ENCODE data around the gene GNAZ.

The GNAZ gene

DNA sequence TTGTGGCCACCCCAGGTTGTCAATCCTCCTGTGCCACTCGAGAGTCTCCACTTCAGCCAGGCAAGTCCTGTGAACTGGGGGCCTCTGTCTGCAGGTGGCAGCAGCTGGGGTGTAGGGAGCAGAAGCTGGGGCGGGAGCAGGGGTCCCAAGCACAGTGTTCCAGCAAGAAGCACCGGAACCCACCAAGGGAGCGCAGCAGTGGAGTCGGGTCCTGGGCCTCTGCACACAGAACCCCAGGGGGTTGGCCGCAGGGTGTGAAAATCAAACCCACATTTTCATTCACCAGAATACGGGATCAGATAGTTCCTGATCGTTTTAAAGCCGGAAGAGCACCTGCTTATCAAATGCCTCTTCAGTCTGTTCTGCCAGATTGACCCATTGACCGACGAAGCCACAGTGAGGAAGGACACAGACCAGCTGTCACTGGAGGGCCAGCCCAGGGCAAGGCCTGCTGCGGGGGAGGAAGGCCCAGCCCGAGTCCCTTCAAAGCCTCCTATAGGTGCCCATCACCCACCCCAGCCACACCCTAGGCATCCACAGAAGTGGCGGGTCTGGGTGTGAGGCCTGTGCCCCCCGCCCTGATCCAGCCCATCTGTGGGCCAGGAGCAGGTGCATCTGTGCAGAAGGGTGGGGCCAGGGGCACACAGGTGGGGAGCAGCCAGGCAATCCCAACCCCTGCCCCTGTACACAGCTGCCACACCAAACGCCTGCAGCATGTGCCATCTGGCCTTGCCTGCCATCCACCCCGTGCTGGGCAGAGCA is 37.3 kb downstream of the GNAZ start:
- no peak for DNase-seq (ENCODE audit: low read depth)
- no peaks in the 10 kb centered on the region for H3K36me3 ChIP-seq (ENCODE audit: control insufficient read depth, insufficient read depth, low read length, severe bottlenecking)
- H3K27me3 ChIP-seq (replicated peaks; ENCODE audit: control insufficient read depth, insufficient read depth, low read length) = peaks cover 7% of the 10 kb centered on the region
- H3K9me3 ChIP-seq (ENCODE audit: control insufficient read depth, low read length) = no peaks in the 10 kb centered on the region
- no peaks in the 10 kb centered on the region for H3K4me1 ChIP-seq (ENCODE audit: control insufficient read depth, insufficient read depth, low read length)
- H3K4me3 ChIP-seq (ENCODE audit: low read length) = no peak overlapping the region
- H3K9ac ChIP-seq (ENCODE audit: low read length) = no peak overlapping the region

DNA sequence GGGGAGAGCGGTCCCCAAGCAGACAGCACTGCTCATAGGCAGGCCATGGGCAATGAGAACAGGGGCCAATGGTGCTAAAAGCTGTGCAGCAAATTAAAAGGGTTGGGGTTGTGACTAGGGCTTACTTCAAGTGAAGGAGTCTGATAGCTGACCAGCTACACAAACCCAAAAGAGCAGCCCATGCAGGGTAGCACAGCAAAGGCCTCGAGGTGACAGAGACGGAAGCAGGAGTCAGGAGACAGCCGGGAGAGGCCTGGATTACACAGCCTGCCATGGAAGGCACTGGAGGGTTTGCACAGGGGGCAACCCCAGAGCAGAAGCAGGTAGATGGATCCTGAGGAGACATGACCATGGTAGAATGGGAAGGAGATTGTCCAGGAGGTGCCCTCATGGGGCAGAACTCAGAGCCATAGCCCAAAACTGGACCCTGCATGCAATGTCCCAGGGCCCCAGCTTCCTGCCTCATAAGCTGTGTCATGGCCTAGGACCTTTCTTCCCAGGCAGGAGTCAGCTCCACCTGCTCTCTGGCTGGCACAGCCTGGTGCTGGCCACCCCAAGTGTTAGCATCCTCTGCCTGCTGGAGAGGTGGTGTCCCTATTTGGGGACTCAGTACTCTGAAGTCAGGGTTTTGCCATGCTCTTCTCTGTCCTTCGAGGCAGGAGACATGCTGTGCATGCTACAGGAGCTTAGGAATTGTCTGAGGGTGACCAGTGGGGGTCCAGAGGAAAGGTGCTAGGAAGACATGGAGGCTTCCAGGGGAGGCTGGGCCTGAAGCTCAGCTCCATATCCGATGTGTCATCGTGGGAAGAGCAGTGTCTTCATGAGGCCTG is 38.1 kb downstream of the GNAZ start:
- Histone ChIP-seq H3K4me3 (ENCODE audit: low read length) (no peak overlapping the region), H3K27me3 (replicated peaks; ENCODE audit: control insufficient read depth, insufficient read depth, low read length) (peaks cover 5% of the 10 kb centered on the region), H3K36me3 (ENCODE audit: control insufficient read depth, insufficient read depth, low read length, severe bottlenecking) (no peaks in the 10 kb centered on the region), H3K4me1 (ENCODE audit: control insufficient read depth, insufficient read depth, low read length) (no peaks in the 10 kb centered on the region), H3K9me3 (ENCODE audit: control insufficient read depth, low read length) (no peaks in the 10 kb centered on the region), H3K9ac (ENCODE audit: low read length) (no peak overlapping the region)
- DNase-seq (ENCODE audit: low read depth) = no peak

GRCh38 chr22:23109079-23109347 is 38.7 kb downstream of the GNAZ start:
- no peak for DNase-seq (ENCODE audit: low read depth)
- Histone ChIP-seq H3K9ac (ENCODE audit: low read length) (no peak overlapping the region), H3K36me3 (ENCODE audit: control insufficient read depth, insufficient read depth, low read length, severe bottlenecking) (no peaks in the 10 kb centered on the region), H3K9me3 (ENCODE audit: control insufficient read depth, low read length) (no peaks in the 10 kb centered on the region), H3K4me3 (ENCODE audit: low read length) (no peak overlapping the region), H3K27me3 (replicated peaks; ENCODE audit: control insufficient read depth, insufficient read depth, low read length) (peaks cover 3% of the 10 kb centered on the region), H3K4me1 (ENCODE audit: control insufficient read depth, insufficient read depth, low read length) (no peaks in the 10 kb centered on the region)

DNA sequence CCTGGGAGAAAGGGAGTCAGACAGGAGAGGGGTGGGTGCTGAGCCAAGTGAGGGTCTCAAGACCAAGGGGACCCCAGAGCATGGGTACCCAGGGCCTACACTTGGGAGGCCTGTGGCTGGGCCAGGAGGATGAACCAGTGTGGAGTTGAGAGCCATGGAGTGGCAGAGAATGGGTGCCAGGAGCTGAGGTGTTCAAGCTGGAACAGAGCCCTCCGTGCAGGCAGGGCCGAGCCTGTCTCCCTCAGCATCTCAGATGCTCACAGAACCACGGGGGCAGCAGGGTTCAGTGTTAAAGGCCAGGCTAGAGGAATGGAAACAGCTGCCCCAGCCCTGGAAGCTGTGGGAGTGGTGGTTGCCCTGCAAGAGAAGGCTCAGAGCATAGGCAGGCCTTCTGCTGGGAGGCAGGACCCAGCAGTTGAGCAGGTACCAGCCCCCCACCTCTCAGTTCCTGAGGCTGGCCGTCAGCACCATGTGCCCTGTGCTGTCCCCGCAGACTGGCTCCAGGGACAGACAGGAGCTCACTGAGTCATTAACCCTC is 39.2 kb downstream of the GNAZ start:
- H3K9me3 ChIP-seq (ENCODE audit: control insufficient read depth, low read length) = no peaks in the 10 kb centered on the region
- H3K36me3 ChIP-seq (ENCODE audit: control insufficient read depth, insufficient read depth, low read length, severe bottlenecking) = no peaks in the 10 kb centered on the region
- H3K27me3 ChIP-seq (replicated peaks; ENCODE audit: control insufficient read depth, insufficient read depth, low read length) = peaks cover 6% of the 10 kb centered on the region
- no peak for DNase-seq (ENCODE audit: low read depth)
- no peak overlapping the region for H3K9ac ChIP-seq (ENCODE audit: low read length)
- no peak overlapping the region for H3K4me3 ChIP-seq (ENCODE audit: low read length)
- H3K4me1 ChIP-seq (ENCODE audit: control insufficient read depth, insufficient read depth, low read length) = no peaks in the 10 kb centered on the region

DNA sequence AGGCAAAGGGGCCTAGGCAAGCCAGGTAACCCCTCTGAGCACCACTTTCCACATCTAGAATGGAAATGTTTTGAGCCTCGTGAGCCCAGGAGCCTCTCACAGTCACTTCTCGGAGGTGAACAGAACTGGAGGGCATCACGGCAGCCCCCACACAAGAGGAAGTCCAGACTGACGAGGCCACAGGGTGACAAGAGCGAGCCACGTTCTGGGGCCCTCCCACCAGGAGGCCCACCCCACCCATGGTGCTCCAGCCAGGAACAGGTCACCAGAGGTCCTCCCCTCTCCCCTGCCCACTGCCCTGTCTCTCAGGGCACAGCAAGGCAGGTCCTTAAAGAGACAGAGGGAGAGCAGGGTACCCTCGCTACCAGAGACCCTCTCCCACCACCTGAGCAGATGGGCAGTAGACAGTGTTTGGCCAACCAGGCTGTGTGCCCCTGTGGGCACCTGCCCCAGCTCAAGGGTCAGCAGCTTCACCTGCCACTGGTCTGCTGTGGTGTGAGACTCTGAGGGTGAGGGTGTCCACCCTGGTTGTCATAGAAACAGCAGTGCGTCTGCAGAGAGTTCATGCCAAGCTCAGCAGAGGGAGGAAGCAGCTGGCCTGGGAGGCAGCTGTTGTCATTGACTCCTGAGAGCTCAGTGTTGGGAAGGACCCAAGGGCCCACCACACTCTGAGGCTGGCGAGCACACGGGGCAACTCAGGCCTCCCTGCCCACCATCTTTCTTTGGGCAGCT is 40.0 kb downstream of the GNAZ start:
- Histone ChIP-seq H3K9me3 (ENCODE audit: control insufficient read depth, low read length) (no peaks in the 10 kb centered on the region), H3K36me3 (ENCODE audit: control insufficient read depth, insufficient read depth, low read length, severe bottlenecking) (no peaks in the 10 kb centered on the region), H3K9ac (ENCODE audit: low read length) (no peak overlapping the region), H3K4me3 (ENCODE audit: low read length) (no peak overlapping the region), H3K4me1 (ENCODE audit: control insufficient read depth, insufficient read depth, low read length) (no peaks in the 10 kb centered on the region), H3K27me3 (replicated peaks; ENCODE audit: control insufficient read depth, insufficient read depth, low read length) (peaks cover 9% of the 10 kb centered on the region)
- DNase-seq (ENCODE audit: low read depth) = no peak

DNA sequence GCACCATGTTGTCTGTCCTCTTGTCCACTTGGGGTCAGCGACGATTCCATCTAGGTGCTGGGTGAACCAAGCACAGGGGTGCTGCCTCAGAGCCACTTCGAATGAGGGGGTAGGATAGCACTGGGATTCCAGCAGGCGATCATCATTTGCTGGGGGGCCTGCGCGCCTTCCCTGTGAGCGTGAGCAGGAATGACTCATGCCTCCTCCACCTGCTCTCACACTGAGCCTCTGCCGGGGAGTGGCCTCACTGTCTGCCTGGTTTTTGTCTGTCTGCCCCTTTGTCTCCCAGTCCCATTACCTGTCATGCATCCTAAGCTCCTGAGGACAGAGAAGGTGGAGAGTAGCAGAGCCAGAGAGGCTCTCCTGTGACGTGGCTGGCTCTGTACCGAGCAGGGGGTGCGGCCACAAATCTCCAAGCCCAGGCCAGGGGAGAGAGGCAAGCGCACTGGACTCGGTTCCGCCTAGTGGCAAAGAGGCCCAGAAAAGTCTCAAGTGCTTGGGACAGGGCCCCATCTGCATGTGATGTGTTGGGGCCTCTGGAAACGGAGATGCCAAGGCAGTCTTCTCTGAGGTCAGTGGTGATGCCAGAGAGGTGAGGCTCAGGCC is 40.7 kb downstream of the GNAZ start:
- H3K9me3 ChIP-seq (ENCODE audit: control insufficient read depth, low read length) = no peaks in the 10 kb centered on the region
- no peaks in the 10 kb centered on the region for H3K36me3 ChIP-seq (ENCODE audit: control insufficient read depth, insufficient read depth, low read length, severe bottlenecking)
- DNase-seq (ENCODE audit: low read depth) = no peak
- H3K27me3 ChIP-seq (replicated peaks; ENCODE audit: control insufficient read depth, insufficient read depth, low read length) = peaks cover 9% of the 10 kb centered on the region
- no peak overlapping the region for H3K4me3 ChIP-seq (ENCODE audit: low read length)
- H3K4me1 ChIP-seq (ENCODE audit: control insufficient read depth, insufficient read depth, low read length) = no peaks in the 10 kb centered on the region
- H3K9ac ChIP-seq (ENCODE audit: low read length) = no peak overlapping the region

DNA sequence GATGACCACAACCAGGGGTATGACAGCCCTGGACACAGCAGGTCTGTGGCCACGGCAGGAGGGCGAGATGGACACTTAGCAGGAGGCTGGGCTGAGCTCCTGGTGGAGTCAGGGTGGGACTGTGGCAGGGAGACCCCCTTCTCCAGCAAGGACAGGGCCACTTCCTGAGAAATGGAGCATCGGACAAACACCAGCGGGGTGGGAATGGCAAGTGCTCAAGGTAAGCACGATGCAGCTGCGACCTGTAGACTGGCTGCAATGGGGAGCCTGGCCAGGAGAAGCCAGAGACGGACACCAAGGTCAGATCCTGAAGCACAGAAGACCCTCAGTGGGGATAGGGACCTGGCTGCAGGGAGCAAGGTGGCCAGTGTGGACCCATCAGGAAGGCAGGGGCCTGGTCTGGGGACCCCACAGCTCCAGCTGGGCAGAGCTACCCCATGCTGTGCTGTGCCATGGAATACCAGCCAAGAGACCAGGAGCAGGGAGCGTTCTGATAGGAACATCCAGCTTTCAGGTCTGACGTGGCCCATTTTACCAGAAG is 42.2 kb downstream of the GNAZ start:
- H3K4me3 ChIP-seq (ENCODE audit: low read length) = no peak overlapping the region

GRCh38 chr22:23113067-23113846 is 42.9 kb downstream of the GNAZ start:
- Histone ChIP-seq H3K9me3 (ENCODE audit: control insufficient read depth, low read length) (no peaks in the 10 kb centered on the region), H3K27me3 (replicated peaks; ENCODE audit: control insufficient read depth, insufficient read depth, low read length) (peaks cover 16% of the 10 kb centered on the region), H3K9ac (ENCODE audit: low read length) (no peak overlapping the region), H3K4me1 (ENCODE audit: control insufficient read depth, insufficient read depth, low read length) (no peaks in the 10 kb centered on the region), H3K4me3 (ENCODE audit: low read length) (no peak overlapping the region), H3K36me3 (ENCODE audit: control insufficient read depth, insufficient read depth, low read length, severe bottlenecking) (no peaks in the 10 kb centered on the region)
- no peak for DNase-seq (ENCODE audit: low read depth)

More for the DNA sequence above, 42.2 kb downstream of the GNAZ start:
- no peak for DNase-seq (ENCODE audit: low read depth)
- Histone ChIP-seq H3K9me3 (ENCODE audit: control insufficient read depth, low read length) (no peaks in the 10 kb centered on the region), H3K9ac (ENCODE audit: low read length) (no peak overlapping the region), H3K36me3 (ENCODE audit: control insufficient read depth, insufficient read depth, low read length, severe bottlenecking) (no peaks in the 10 kb centered on the region), H3K27me3 (replicated peaks; ENCODE audit: control insufficient read depth, insufficient read depth, low read length) (peaks cover 16% of the 10 kb centered on the region), H3K4me1 (ENCODE audit: control insufficient read depth, insufficient read depth, low read length) (no peaks in the 10 kb centered on the region)

GRCh38 chr22:23113847-23114720 is 43.8 kb downstream of the GNAZ start:
- no peak for DNase-seq (ENCODE audit: low read depth)

DNA sequence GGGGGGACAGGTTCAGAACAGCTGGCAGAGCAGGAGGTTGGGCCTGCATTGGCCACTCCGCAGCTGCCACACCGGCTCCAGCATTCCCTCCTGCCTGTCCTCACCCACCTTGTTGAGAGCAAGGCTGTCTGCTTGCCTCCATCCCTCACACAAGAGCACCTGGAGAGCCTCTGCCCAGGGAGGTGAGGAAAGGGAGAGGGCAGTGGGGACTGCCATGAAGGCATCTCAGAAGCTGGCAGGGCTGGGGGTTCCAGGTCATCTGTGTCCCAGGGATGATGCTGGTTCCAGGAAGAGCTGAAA is 44.4 kb downstream of the GNAZ start:
- Histone ChIP-seq H3K27me3 (replicated peaks; ENCODE audit: control insufficient read depth, insufficient read depth, low read length) (peaks cover 12% of the 10 kb centered on the region), H3K9ac (ENCODE audit: low read length) (no peak overlapping the region), H3K9me3 (ENCODE audit: control insufficient read depth, low read length) (no peaks in the 10 kb centered on the region), H3K4me3 (ENCODE audit: low read length) (no peak overlapping the region), H3K4me1 (ENCODE audit: control insufficient read depth, insufficient read depth, low read length) (no peaks in the 10 kb centered on the region), H3K36me3 (ENCODE audit: control insufficient read depth, insufficient read depth, low read length, severe bottlenecking) (no peaks in the 10 kb centered on the region)
- no peak for DNase-seq (ENCODE audit: low read depth)

More at GRCh38 chr22:23113847-23114720, 43.8 kb downstream of the GNAZ start:
- H3K4me1 ChIP-seq (ENCODE audit: control insufficient read depth, insufficient read depth, low read length) = no peaks in the 10 kb centered on the region
- H3K4me3 ChIP-seq (ENCODE audit: low read length) = no peak overlapping the region
- H3K27me3 ChIP-seq (replicated peaks; ENCODE audit: control insufficient read depth, insufficient read depth, low read length) = peaks cover 16% of the 10 kb centered on the region
- no peaks in the 10 kb centered on the region for H3K9me3 ChIP-seq (ENCODE audit: control insufficient read depth, low read length)
- no peaks in the 10 kb centered on the region for H3K36me3 ChIP-seq (ENCODE audit: control insufficient read depth, insufficient read depth, low read length, severe bottlenecking)
- H3K9ac ChIP-seq (ENCODE audit: low read length) = no peak overlapping the region

All from adipocyte (in vitro differentiated cells).